Lower leg skin (tissue), 3 donors: Measurements from ENCODE around the gene HUWE1.

Experiments
- POLR2A ChIP-seq, 2 donors: fragments of 450-650 bp; IDR thresholded peaks; one replicate each; pipeline ENCODE4 v1.6.1; 2016 to 2017; ENCODE audit warnings: antibody characterized with exemption in 2 of 2, mild to moderate bottlenecking in 1 of 2, moderate library complexity in 1 of 2
- TF ChIP-seq, protein P1 (sequence below), 3 donors: fragments of 450-650 bp; IDR thresholded peaks; one replicate each; pipeline ENCODE4 v1.5.1; 2016; ENCODE audit warnings: antibody characterized with exemption in 3 of 3, mild to moderate bottlenecking in 3 of 3, moderate library complexity in 2 of 3

- TF ChIP-seq, protein P1, sequence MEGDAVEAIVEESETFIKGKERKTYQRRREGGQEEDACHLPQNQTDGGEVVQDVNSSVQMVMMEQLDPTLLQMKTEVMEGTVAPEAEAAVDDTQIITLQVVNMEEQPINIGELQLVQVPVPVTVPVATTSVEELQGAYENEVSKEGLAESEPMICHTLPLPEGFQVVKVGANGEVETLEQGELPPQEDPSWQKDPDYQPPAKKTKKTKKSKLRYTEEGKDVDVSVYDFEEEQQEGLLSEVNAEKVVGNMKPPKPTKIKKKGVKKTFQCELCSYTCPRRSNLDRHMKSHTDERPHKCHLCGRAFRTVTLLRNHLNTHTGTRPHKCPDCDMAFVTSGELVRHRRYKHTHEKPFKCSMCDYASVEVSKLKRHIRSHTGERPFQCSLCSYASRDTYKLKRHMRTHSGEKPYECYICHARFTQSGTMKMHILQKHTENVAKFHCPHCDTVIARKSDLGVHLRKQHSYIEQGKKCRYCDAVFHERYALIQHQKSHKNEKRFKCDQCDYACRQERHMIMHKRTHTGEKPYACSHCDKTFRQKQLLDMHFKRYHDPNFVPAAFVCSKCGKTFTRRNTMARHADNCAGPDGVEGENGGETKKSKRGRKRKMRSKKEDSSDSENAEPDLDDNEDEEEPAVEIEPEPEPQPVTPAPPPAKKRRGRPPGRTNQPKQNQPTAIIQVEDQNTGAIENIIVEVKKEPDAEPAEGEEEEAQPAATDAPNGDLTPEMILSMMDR (IDR thresholded peaks at IDR 0.05), result no peak
- no peak for TF ChIP-seq POLR2A (IDR thresholded peaks at IDR 0.05)
Observed at GRCh38 chrX:53674581-53674980, 11.9 kb downstream of the HUWE1 start.
